NCI-H748 (cell line): Measurements from ENCODE around the gene FKBP1A.
A peak's percentile ranks its signal among the peaks of the same experiment; 100 is the strongest.

Experiments
- DNase-seq: peaks from one replicate; lab custom pipeline; 2025; ENCODE audit not compliant: unreplicated experiment; lab: John Stamatoyannopoulos, UW

FKBP1A gene

GRCh38 chr20:1386323-1386722 is 6.5 kb downstream of the FKBP1A start:
- no peak for DNase-seq

GRCh38 chr20:1383623-1384404 is 9.0 kb downstream of the FKBP1A start:
- peak; percentile 94 for DNase-seq

- DNase-seq, result no peak
These were observed 10.2 kb downstream of the FKBP1A start for GRCh38 chr20:1382670-1383069.

GRCh38 chr20:1381753-1382591 is 10.9 kb downstream of the FKBP1A start:
- DNase-seq, result no peak

- no peak for DNase-seq
These were observed 14.1 kb downstream of the FKBP1A start for GRCh38 chr20:1378735-1379125.

GRCh38 chr20:1377984-1378734 is 14.7 kb downstream of the FKBP1A start:
- DNase-seq, result no peak

- DNase-seq, result no peak
These were observed 15.4 kb downstream of the FKBP1A start for GRCh38 chr20:1377341-1377871.

GRCh38 chr20:1376408-1377270 is 16.2 kb downstream of the FKBP1A start:
- no peak for DNase-seq

- DNase-seq, result no peak
These were observed 16.8 kb downstream of the FKBP1A start for GRCh38 chr20:1376007-1376406.

- DNase-seq, result no peak
These were observed 17.3 kb downstream of the FKBP1A start for GRCh38 chr20:1375515-1375914.

GRCh38 chr20:1374246-1374645 is 18.6 kb downstream of the FKBP1A start:
- DNase-seq, result no peak

GRCh38 chr20:1373614-1374013 is 19.2 kb downstream of the FKBP1A start:
- no peak for DNase-seq

GRCh38 chr20:1373036-1373435 is 19.8 kb downstream of the FKBP1A start:
- DNase-seq, result no peak

GRCh38 chr20:1371830-1372539 is 20.9 kb downstream of the FKBP1A start:
- DNase-seq, result no peak

- DNase-seq, result no peak
These were observed 21.6 kb downstream of the FKBP1A start for GRCh38 chr20:1371202-1371782.

- no peak for DNase-seq
These were observed 22.2 kb downstream of the FKBP1A start for GRCh38 chr20:1370548-1371110.

- DNase-seq, result no peak
These were observed 22.9 kb downstream of the FKBP1A start for GRCh38 chr20:1369970-1370369.

GRCh38 chr20:1368448-1369199 is 24.2 kb downstream of the FKBP1A start:
- no peak for DNase-seq
